ENCODE results near the gene STX1A.

- TF ChIP-seq CTCF (IDR thresholded peaks at IDR 0.05): no peak
- no peak for TF ChIP-seq POLR2A (IDR thresholded peaks at IDR 0.05)
Observed at GRCh38 chr7:73674468-73675124, 44.9 kb downstream of the STX1A start.

All from uterus (tissue), 2 donors.